HG03432 (cell line): ENCODE results near the gene SGF29.
"Not testable (repeated sequence)": the region's sequence is repeated elsewhere in the genome, so short reads cannot be mapped to it uniquely, and the experiment has no call there.

ENCODE experiments used
- ATAC-seq: cut with Tn5 transposase; IDR thresholded peaks from one replicate; pipeline ENCODE4 v1.9.1; 2021; ENCODE audit warnings: mild to moderate bottlenecking, moderate library complexity; ENCODE audit not compliant: unreplicated experiment

The SGF29 gene

DNA sequence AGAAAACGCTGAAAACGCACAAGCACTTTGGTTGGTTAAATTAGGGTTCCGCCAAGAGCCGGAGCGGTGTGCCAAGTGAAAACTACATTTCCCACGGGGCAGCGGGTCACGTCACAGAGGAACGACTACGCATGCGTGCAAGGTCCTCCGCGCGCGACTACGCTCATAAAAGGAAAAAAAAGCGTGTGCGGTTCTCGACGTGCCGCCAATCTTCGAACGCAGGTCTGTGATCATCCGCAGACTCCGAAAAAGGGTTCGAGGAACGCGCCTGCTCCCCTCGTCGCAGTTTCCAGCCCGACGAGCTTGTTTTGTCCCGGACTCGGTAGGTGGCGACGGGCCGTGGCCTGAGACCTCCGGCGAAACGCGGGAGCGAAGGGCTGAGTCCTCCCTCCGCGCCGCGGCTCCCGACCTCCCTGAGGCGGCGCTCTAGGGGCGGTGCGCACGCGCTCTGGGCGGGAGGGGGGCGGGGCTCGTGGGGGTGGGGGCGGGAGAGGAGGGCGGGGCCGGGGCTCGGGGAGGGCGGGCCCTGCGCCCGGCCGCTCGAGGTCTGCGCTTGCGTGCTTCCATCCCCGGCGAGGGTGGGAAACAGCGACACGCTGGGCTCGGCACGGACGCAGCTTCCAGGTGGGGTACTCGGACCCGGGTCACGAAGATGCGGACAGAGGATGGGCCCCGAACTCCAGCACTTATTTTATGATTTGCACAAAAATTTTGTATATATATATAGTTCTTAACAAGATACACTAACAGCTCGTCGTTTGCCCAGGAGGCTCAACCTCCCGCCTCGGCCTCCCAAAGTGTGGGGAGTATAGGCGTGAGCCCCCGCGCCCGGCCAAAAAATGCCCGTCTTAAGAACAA lies at the start of gene SGF29:
Gene SGF29, plus strand, starts transcription at position 145 of the 858 bp plus-strand sequence. CDS start 27,150 bp downstream, outside the sequence.
- ATAC-seq, result peak; percentile 87

DNA sequence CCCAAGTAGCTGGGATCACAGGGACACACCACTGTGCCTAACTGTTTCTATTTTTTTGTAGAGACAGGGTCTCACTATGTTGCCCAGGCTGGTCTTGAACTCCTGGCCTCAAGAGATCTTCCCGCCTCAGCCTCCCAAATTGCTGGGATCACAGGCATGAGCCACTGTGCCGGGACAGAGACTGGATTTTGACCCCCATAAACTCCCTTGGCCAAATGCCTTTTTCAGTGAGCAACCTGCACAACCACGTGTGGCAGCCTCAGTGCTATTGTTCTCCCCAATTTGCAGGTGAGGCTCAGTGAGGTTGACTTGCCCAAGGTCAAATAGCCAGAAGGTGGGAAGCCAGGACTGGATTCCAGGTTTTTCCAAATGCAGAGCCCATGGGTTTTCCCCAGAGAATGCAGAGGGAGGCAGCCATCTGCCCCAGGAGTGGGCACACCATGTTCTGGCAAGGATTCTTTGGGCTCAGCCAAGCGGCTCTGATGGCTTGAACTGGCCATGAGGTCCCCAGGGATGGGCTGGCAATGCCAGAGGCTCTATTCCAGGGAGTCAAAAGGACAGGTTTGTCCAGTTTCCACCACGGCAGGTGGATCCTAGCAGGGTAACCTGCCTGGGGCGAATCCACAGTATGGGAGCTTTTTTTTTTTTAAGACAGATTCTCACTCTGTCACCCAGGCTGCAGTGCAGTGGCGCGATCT lies 48.9 kb upstream of the SGF29 start:
- ATAC-seq, result no peak

DNA sequence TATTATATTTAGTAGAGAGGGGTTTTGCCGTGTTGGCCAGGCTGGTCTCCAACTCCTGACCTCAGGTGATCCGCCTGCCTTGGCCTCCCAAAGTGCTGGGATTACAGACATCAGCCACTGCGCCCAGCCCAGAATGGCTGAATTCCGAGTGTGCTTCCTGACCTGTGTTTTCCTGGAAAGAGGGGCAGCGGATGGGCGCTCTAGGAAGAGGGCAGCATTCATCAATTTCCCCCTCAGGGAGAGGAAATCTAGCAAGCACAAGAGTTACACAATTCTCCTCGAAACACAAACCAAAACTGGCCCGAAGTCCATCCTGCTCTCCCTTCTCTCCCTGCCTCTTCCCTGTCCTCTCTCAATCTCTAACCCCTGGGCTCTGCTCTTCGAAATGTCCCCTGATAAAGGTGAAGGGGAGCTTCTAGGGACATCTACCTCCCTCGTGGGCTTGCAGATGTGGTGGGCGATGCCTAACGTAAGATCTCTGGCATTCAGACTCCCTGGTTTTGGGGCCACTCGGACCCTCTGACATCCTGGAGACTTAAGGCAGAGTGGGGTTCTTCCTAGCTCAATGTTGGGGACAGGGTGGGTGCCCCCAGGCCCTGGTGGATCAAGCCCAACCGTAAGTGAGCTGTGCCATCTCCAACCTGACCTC lies 48.1 kb upstream of the SGF29 start:
- ATAC-seq, result no peak

DNA sequence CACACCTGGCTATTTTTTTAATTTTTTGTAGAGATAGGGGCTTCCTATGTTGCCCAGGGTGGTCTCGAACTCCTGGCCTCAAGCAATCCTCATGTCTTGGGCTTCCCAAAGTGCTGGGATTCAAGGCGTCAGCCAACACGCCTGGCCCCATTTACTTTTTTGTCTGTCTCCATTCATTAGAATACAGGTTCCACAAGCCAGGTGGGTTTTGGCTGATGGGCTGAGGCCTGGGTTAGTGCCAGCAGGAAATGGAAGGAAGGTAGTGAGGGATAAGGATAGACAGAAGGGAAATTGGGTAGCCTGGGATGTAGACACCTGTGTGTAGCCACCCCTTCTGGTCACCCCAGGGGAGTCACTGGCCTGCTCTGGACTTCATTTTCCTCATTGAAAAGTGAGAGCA lies 42.7 kb upstream of the SGF29 start:
- no peak for ATAC-seq

DNA sequence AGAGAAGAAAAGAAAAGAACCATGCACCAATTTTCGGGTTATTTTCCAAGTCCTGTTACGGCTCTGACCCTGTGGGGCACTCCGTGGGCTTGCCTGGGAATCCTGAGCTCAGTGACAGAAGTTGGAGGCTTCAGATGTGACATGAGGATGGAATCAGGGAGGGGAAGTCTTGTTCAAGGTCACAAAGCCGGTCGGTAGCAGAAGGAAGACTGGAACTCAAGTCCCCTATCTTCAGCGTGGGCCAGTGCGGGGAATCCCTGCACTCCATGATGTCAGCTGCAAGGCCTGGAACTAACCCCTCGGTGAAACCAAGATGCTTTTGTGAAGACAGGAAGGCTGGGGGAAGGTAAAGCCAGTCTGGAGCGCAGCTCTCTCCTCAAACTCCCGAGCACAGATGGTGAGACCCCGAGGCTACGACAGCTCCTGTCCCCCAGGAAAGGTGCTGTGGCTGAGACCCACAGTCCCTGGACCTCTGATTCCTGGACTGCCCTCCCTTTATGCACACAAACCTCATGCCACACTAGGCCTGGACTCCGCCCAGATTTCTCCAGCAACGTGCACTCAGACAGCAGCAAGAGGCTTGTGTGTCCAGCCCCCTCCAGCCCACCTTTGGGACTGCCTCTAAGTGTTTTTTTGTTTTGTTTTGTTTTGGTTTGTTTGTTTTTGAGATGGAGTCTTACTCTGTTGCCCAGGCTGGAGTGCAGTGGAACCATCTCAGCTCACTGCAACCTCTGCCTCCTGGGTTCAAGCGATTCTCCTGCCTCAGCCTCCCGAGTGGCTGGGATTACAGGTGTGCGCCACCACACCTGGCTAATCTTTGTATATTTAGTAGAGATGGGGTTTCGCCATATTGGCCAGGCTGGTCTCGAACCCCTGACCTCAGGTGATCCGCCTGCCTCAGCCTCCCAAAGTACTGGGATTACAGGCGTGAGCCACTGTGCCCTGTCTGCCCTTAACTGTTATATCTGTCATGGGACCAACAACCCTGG lies 41.6 kb upstream of the SGF29 start:
- ATAC-seq, result no peak

DNA sequence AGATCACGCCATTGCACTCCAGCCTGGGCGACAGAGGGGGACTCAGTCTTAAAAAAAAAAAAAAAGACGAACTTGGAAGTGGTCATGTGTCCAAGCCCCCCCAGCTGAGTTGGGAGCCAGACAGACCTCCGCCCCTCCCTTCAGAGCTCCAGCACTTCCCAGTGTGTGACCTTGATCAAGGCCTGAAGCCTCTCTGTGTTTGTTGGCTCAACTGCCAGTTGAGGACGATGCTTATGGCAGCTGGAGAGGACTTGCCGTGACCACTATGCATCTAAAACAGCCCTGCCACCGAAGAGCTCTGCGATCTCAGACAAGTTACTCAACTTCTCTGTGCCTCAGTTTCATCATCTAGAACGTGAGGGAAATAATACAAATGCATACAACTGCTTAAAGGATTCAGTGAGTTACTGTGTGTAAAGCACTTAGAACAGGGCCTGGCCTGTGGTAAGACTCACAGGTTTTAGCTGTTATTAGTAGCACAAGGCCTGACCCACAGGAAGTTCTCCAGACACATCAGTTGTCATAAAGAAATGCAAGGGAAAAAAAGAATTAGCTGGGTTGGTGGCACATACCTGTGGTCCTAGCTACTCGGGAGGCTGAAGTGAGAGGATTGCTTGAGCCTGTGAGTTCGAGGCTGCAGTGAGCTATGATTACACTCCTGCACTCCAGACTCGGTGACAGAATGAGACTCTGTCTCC lies 40.1 kb upstream of the SGF29 start:
- ATAC-seq, result no peak

DNA sequence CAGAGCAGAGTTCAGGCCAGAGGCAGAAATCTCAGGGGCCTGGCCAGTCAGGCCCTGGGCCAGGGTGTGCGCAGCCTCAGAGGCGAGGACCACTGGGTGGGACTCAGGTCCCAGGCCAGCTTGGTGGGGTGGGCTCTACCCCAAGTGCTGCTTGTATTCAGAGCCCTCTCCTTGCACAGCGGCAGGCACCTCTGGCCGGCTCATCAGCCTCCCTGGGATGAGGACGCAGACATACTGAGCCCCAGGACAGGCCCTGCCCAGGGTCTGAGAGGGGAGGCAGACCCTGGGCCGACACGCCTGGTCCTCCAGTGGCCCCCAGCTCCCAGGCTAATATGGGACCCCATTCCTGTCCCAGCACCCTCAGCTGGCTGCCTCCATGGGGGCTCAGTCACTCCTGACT lies 39.5 kb upstream of the SGF29 start:
- ATAC-seq, result no peak

DNA sequence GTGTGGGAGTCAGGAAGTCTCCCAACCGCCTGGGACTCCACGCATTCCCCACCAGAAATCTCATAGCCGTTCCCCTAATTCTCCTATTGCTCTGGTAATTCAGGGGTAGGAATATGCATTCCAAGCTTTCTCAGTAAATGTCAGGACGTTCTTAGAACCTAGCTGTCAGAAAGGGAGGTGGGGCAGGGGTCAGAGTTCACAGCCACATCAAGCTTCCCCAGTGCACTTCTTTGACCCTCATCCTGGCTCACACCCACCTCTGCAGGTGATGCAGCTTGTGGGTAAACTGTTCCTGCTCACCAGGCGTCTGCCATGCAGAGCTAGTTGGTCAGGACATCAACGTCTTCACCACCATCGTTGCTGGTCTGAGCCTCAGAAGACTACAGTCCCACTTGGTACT lies 33.0 kb upstream of the SGF29 start:
- no peak for ATAC-seq

DNA sequence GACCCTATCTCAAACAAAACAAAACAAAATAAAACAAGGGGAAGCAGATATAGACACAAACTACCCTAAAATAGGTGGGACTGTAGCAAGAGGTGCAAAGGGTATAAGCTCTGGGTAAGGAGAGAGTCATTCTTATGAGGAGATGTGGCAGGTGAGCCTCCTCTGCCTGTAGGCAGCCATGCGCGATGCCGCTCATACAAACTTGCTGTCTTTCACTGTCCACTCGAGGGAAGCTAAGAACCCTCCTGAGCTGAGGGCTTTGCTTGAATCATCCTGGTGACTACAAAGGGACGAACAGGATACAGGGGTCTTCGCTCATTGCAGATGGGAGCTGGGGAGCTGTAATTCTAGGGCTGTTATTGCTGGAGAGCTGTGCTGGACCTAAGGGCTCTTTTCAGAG lies 32.3 kb upstream of the SGF29 start:
- ATAC-seq, result no peak

DNA sequence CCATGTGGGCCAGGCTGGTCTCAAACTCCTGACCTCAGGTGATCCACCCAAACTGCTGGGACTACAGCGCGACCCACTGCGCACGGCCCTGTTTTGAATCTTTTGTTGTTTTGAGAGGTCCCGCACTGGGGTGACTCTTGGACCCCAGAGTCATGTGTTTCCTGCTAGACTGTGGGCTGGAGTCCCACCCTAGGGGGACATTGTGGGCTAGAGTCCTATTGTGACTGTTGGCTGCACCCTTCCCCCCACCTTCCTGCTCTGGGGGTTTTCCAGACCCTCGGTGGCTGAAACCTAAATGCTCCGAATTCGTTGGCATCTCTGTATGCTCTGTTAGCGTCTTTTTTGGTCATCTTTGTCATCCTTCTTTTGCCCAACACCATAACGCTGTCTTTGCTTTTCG lies 30.9 kb upstream of the SGF29 start:
- no peak for ATAC-seq

DNA sequence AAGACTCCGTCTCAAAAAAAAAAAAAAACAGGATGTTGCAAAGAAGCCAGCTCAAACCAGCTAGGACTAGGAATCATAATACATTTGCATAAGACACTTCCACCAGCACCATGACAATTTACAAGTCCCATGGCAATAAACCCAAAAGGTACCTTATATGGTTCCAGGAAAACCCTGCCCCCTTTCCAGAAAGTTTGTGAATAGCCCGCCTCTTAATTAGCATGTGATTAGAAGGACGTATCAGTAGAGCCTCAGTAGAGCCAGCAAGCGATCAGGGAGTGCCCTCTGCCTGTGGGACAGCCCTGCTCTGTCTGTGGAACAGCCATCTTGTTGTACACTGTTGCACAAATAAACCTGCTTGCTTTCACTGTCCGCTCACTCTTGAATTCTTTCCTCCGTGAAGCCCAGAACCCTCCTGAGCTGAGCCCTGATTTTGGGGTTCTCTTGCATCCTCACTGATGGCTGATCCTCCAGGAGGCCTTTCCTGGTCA lies 29.0 kb upstream of the SGF29 start:
- no peak for ATAC-seq

DNA sequence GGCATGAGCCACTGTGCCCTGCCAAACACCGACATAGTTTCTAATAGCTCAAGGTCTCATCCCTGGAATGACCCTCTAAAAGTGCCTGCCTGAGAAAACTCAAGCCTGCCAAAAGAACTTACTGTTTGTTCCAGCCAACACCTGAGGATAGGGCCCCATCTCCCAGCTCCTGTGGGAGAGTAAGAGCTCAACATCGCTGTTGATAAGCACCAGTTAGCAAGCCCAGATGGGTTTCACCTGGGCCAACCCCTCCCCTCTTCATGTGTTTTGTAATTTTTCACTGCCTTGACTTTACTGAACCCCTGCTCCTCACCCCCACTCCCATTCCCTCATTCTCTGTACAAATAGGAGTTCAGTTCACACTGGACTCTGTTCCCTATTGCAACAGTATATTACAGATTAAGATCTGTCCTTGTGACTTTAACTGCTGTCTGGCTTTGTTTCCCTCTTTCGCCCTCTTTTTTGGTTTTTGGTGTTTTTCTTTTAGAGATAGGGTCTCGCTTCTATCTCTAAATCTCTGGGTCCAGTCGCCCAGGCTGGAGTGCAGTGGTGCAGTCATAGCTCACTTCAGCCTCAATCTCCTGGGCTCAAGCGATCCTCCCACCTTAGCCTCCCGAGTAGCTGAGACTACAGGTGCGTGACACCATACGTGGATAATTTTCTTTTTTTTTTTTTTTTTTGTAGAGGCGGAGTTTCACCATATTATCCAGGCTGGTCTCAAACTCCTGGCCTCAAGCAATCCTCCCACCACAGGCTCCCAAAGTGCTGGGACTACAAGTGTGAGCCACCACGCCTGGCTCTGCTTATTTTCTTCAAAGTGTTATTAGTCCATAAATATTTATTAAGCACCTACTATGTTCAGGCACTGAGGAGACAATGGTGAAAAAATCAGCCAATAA lies 27.3 kb upstream of the SGF29 start:
- no peak for ATAC-seq

DNA sequence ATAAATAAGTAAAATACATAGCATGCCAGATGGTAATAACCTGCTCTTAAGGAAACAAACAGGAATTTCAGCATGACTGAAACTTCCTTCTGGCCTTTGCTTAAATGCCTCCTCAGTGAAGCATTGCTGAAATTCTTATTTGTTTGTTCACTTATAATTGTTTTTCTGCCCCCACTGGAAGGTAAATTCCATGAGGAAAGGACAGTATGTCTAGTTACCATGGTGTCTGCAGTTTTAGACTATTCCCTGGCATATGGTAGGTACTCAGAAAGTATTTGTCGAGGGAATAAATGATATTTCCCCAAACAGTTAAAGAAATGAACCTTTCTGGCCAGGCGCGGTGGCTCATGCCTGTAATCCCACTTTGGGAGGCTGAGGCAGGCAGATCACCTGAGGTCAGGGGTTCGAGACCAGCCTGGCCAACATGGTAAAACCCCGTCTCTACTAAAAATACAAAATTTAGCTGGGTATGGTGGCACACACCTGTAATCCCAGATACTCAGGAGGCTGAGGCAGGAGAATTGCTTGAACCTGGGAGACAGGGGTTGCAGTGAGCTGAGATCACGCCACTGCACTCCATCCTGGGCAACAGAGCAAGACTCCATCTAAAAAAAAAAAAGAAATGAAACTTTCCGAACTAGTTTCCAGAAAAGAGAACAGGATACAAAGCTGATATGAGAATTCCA lies 26.5 kb upstream of the SGF29 start:
- not testable (repeated sequence) for ATAC-seq

DNA sequence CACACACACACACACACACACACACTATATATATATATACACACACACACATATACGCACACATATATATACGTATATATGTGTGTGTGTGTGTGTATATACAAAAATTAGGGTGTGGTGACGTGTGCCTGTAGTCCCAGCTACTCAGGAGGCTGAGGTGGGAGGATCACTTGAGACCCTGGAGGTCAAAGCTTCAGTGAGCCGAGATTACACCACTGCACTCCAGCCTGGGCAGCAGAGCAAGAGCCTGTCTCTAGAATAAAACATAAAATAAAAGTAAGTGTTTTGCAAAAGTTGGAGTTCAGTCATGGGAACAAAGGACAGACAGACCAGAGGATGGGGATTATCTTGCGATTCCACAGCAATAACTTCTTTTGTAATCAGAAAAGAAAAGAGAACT lies 25.7 kb upstream of the SGF29 start:
- no peak for ATAC-seq

DNA sequence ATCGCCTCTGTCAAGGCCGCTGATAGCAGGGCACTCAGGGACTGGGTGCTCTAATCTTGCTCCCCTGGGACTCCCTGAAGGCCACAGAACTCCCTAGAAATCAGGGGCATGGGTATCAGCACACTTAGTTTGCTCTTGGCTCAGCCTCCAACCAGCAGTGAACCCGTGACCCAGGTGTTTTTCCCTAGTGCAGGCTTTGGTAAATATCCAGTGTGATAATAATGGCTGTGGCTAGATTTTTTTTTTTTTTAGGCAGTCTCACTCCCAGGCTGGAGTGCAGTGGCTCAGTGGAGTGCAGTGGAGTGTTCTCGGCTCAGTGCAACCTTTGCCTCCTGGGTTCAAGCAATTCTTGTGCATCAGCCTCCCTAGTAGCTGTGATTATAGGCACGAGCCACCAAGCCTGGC lies 25.3 kb upstream of the SGF29 start:
- ATAC-seq, result no peak

DNA sequence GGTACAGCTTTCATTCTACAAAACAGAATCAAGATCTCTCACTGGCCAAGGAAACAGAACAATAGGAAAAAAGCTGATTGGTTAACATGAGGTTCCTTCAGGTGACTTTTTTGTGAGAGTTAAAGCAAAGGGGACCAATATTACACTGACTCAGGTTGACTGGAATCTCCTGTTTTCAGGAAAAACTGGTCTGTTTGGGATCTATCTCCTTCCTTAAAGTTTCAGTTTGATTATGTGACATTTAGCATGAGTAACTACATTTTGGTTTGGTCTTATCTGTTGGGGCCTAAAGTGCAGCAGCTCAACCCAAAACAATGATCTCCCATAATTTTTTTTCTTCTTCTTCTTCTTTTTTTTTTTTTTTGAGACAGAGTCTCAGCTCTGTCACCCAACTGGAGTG lies 24.6 kb upstream of the SGF29 start:
- ATAC-seq, result no peak

DNA sequence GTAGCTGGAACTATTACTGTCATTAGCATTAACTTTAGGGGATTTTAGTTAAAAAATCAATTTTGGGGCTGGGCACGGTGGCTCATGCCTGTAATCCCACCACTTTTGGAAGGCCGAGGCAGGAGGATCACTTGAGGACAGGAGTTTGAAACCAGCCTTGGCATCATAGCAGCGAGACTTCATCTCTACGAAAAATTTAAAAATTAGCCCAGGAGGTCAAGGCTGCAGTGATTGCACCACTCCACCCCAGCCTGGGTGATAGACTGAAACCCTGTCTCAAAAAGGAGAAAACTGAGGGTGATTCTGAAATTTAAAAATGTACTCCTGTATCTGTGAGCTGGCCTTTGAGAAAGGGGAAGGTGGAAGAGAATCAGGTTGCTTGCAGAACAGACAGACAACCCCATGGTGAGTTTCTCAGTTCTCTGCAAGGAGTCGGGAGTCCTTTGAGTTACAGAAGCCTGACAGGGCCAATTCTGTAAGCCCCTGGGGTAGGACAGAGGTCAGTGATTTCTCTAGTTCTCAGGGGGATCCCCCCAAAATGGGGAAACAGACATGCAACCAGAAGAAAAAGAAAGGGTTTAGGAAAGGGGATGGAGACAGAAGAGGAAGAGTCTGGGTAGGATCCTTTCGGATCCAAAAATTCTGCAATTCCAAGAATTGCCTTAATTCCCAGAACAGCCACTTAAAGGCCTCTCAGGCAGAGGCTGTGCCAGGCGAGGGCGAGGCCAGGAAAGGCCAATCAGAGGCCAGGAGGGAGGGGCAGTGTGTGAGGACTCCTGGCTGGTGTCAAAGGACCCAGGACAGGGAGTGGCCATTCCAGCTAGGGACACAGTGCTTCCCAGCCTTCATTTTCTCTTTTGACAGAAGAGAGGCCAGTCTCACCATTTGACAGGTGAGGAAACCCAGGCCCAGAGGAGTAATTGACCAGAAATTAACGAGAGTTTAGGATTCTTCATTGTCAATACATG lies 21.7 kb upstream of the SGF29 start:
- ATAC-seq, result no peak
